ENCODE data around the gene NRCAM. TPM values are rescaled to one million over a fixed set of nuclear protein-coding genes. Genes with fewer than 3 reads are reported as not detected.
A peak's percentile ranks its signal among the peaks of the same experiment; 100 is the strongest.
"Not testable (repeated sequence)": the region's sequence is repeated elsewhere in the genome, so short reads cannot be mapped to it uniquely, and the experiment has no call there.

The NRCAM gene
- total and polyA plus RNA-seq, 12 donors, result 0.08 to 1.3 (median 0.38) TPM

DNA sequence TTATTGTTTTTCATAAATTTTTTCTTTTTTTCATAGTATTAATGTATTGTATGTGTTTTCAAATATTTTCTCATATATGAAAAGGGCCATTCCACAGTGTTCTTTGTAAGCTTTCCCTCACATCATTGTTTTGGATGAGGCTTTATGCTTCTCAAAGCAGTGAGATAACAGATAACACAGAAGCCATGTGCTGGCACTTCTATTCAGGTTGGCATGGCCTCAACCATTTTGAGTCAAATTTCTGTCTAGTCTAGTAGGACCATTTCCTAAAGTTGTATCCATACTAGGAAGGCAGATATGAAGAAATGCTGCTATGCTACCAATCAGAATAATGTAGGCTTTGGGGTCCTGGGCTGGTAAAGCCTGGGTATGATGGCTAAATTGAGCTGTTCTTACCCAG lies 190.2 kb downstream of the NRCAM start:
- Histone ChIP-seq H3K9me3 (no peaks in the 10 kb centered on the region), H3K4me1 (no peaks in the 10 kb centered on the region), H3K36me3 (no peaks in the 10 kb centered on the region), H3K27ac (no peak overlapping the region), H3K4me3 (no peak overlapping the region), H3K27me3 (peaks cover 0 to 4% (median 0%) of the 10 kb centered on the region in 7 donors)
- intact Hi-C loops (cut with DNase I), result loop anchor here in 1 of 10 donors (10.0 kb wide), 1 partner anchor 61 kb away; no protein-coding TSS in a partner anchor
- ATAC-seq, result no peak
- no peak for DNase-seq
- TF ChIP-seq, protein P1, sequence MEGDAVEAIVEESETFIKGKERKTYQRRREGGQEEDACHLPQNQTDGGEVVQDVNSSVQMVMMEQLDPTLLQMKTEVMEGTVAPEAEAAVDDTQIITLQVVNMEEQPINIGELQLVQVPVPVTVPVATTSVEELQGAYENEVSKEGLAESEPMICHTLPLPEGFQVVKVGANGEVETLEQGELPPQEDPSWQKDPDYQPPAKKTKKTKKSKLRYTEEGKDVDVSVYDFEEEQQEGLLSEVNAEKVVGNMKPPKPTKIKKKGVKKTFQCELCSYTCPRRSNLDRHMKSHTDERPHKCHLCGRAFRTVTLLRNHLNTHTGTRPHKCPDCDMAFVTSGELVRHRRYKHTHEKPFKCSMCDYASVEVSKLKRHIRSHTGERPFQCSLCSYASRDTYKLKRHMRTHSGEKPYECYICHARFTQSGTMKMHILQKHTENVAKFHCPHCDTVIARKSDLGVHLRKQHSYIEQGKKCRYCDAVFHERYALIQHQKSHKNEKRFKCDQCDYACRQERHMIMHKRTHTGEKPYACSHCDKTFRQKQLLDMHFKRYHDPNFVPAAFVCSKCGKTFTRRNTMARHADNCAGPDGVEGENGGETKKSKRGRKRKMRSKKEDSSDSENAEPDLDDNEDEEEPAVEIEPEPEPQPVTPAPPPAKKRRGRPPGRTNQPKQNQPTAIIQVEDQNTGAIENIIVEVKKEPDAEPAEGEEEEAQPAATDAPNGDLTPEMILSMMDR (IDR thresholded peaks at IDR 0.05), result no peak

DNA sequence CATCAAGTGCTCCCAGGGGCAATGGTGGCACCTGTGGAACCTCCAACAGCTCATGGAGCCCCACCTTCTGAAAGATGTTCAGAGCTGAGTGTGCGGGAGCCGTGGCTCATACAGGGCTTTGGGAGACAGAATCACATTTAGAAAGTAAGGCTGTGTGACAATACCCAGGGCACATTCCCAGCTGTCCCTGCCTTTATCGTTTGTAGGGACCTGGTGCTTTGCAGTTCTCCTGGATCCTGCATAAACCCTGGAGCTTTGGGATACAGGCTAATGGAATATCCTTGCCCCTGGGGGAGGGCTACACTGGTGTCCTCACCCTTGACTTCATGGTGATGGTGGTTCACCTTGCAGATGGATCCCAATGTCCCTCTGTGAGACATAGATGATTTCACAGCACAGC lies 191.2 kb downstream of the NRCAM start:
- Histone ChIP-seq H3K9me3 (no peaks in the 10 kb centered on the region), H3K36me3 (no peaks in the 10 kb centered on the region), H3K4me1 (no peaks in the 10 kb centered on the region), H3K27ac (no peak overlapping the region), H3K4me3 (no peak overlapping the region), H3K27me3 (peaks cover 0 to 4% (median 0%) of the 10 kb centered on the region in 7 donors)
- DNase-seq (no peak), ATAC-seq (no peak)
- TF ChIP-seq, protein P1 (IDR thresholded peaks at IDR 0.05), result no peak
- intact Hi-C loops (cut with DNase I), result loop anchor here in 1 of 10 donors (10.0 kb wide), 1 partner anchor 60 kb away; no protein-coding TSS in a partner anchor
- 77 to 81% methylated on average over 3 of the region's 3 CpGs for WGBS, 2 donors

DNA sequence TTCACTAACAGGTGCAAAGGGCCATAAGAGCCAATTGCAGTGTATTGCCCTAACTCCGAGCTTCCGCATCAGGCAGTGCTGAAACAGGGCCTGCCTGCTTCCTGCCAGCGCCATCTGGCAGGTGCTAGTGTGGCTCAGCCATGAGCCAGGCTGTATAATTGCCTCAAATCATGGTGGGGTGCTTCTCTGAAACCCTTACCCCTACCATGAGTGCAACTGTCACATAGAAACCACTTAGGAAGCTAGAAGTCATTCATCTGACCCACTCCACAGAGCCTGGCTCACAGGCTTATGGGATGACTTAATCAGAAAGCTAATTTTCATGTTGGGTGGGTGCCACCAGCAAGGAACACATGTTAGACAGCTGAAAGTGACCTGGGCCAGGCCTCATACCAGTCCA lies 192.8 kb downstream of the NRCAM start:
- intact Hi-C loops (cut with DNase I), result loop anchor here in 1 of 10 donors (10.0 kb wide), 1 partner anchor 59 kb away; no protein-coding TSS in a partner anchor
- 78 to 84% methylated on average over 3 of the region's 3 CpGs for WGBS, 2 donors
- TF ChIP-seq, protein P1 (IDR thresholded peaks at IDR 0.05), result no peak
- peak in 1 of 8 donors; percentile 52 for ATAC-seq
- Histone ChIP-seq H3K9me3 (no peaks in the 10 kb centered on the region), H3K4me1 (no peaks in the 10 kb centered on the region), H3K27ac (no peak overlapping the region), H3K4me3 (no peak overlapping the region), H3K27me3 (no peaks in the 10 kb centered on the region), H3K36me3 (no peaks in the 10 kb centered on the region)
- DNase-seq, result peak in 1 of 2 donors; percentile 9

- no peak overlapping the region for H3K27ac ChIP-seq
Observed at GRCh38 chr7:108261560-108262255, 194.5 kb downstream of the NRCAM start.

DNA sequence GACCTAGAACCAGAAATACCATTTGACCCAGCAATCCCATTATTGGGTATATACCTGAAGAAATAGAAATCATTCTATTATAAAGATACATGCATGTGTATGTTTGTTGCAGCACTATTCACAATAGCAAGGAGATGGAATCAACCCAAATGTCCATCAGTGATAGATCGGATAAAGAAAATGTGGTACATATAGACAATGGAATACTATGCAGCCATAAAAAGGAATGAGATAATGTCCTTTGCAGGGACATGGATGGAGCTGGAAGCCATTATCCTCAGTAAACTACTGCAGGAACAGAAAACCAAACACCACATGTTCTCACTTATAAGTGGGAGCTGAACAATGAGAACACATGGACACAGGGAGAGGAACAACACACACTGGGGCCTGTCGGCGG lies 196.8 kb downstream of the NRCAM start:
- H3K27me3 ChIP-seq; H3K4me3 ChIP-seq; H3K36me3 ChIP-seq; H3K27ac ChIP-seq; H3K9me3 ChIP-seq; DNase-seq; ATAC-seq; intact Hi-C loops (cut with DNase I); H3K4me1 ChIP-seq: not testable (repeated sequence)
- WGBS, 2 donors, result 92 to 94% methylated on average over 3 of the region's 3 CpGs

More at GRCh38 chr7:108261560-108262255, 194.5 kb downstream of the NRCAM start:
- no peaks in the 10 kb centered on the region for H3K36me3 ChIP-seq
- H3K4me3 ChIP-seq, result no peak overlapping the region
- 70 to 71% methylated on average over 1 of the region's 1 CpG for WGBS, 2 donors
- TF ChIP-seq, protein P1 (IDR thresholded peaks at IDR 0.05), result no peak
- no peaks in the 10 kb centered on the region for H3K27me3 ChIP-seq
- H3K4me1 ChIP-seq, result no peaks in the 10 kb centered on the region
- DNase-seq (no peak), ATAC-seq (no peak)
- H3K9me3 ChIP-seq, result no peaks in the 10 kb centered on the region
- intact Hi-C loops (cut with DNase I), result loop anchor here in 1 of 10 donors (10.0 kb wide), 1 partner anchor 57 kb away; no protein-coding TSS in a partner anchor
